H9 (cell line): ENCODE results near the gene WWC2. TPM values are rescaled to one million over a fixed set of nuclear protein-coding genes. Genes with fewer than 3 reads are reported as not detected.

Experiments
- DNase-seq: peaks from one replicate; pipeline ENCODE4 v3.0.0-alpha.2; 2017
- H2AFZ ChIP-seq: one replicate; pipeline ENCODE4 v1.6.1; 2013; ENCODE audit warnings: mild to moderate bottlenecking, low read length, control low read depth, moderate library complexity
- H2AK5ac ChIP-seq: 2 replicates; pipeline ENCODE4 v1.6.1; 2013; ENCODE audit warnings: low read length, control low read depth, mixed read lengths; ENCODE audit not compliant: insufficient read length
- H2BK120ac ChIP-seq: one replicate; pipeline ENCODE4 v1.6.1; 2013; ENCODE audit warnings: low read depth, mild to moderate bottlenecking, low read length, control low read depth, inconsistent platforms; ENCODE audit not compliant: poor library complexity, severe bottlenecking
- H2BK12ac ChIP-seq: 2 replicates; pipeline ENCODE4 v1.6.1; 2013; ENCODE audit warnings: low read length, control low read depth, mixed read lengths, low read depth; ENCODE audit not compliant: insufficient read length
- H2BK15ac ChIP-seq: 2 replicates; pipeline ENCODE4 v1.6.1; 2013; ENCODE audit warnings: low read depth, low read length, control low read depth
- H2BK20ac ChIP-seq: one replicate; pipeline ENCODE4 v1.6.1; 2013; ENCODE audit warnings: low read depth, mild to moderate bottlenecking, low read length, control low read depth, inconsistent platforms; ENCODE audit not compliant: poor library complexity, severe bottlenecking
- H2BK5ac ChIP-seq: 2 replicates; pipeline ENCODE4 v1.6.1; 2013; ENCODE audit warnings: low read length, control low read depth, mixed read lengths; ENCODE audit not compliant: insufficient read length
- H3K14ac ChIP-seq: 2 replicates; pipeline ENCODE4 v1.6.1; 2013; ENCODE audit warnings: low read length, control low read depth; ENCODE audit not compliant: insufficient read depth
- H3K18ac ChIP-seq: 2 replicates; pipeline ENCODE4 v1.6.1; 2013; ENCODE audit warnings: low read depth, mild to moderate bottlenecking, mixed read lengths, low read length, control low read depth; ENCODE audit not compliant: insufficient read length
- H3K23ac ChIP-seq: 2 replicates; pipeline ENCODE4 v1.6.1; 2013; ENCODE audit warnings: low read length, control low read depth, mixed read lengths, low read depth; ENCODE audit not compliant: insufficient read length
- H3K23me2 ChIP-seq: 2 replicates; pipeline ENCODE4 v1.6.1; 2013; ENCODE audit warnings: low read depth, mild to moderate bottlenecking, mixed read lengths, low read length, control low read depth; ENCODE audit not compliant: insufficient read length, poor library complexity, severe bottlenecking
- H3K27ac ChIP-seq: 2 replicates; pipeline ENCODE4 v1.5.1; 2013; ENCODE audit warnings: low read length, control low read depth, mixed read lengths, low read depth; ENCODE audit not compliant: insufficient read length
- H3K27me3 ChIP-seq: 2 replicates; pipeline ENCODE4 v1.6.1; 2013; ENCODE audit warnings: low read length, control low read depth, inconsistent platforms; ENCODE audit not compliant: insufficient read depth
- H3K4ac ChIP-seq: 2 replicates; pipeline ENCODE4 v1.6.1; 2013; ENCODE audit warnings: low read depth, mild to moderate bottlenecking, control low read depth, inconsistent platforms, low read length, moderate library complexity
- H3K4me1 ChIP-seq: 2 replicates; pipeline ENCODE4 v1.6.1; 2013; ENCODE audit warnings: low read length, control low read depth, inconsistent platforms; ENCODE audit not compliant: insufficient read depth
- H3K4me2 ChIP-seq: 2 replicates; pipeline ENCODE4 v1.6.1; 2013; ENCODE audit warnings: low read length, control low read depth, mixed read lengths; ENCODE audit not compliant: insufficient read length, insufficient read depth
- H3K56ac ChIP-seq: 2 replicates; pipeline ENCODE4 v1.6.1; 2013; ENCODE audit warnings: low read depth, mild to moderate bottlenecking, mixed read lengths, low read length, control low read depth; ENCODE audit not compliant: insufficient read length
- H3K79me1 ChIP-seq: 2 replicates; pipeline ENCODE4 v1.6.1; 2013; ENCODE audit warnings: low read depth, mild to moderate bottlenecking, moderate library complexity, low read length, control low read depth, inconsistent platforms; ENCODE audit not compliant: insufficient read depth, poor library complexity, severe bottlenecking
- H3K79me2 ChIP-seq: 2 replicates; pipeline ENCODE4 v1.6.1; 2013; ENCODE audit warnings: low read length, control low read depth, inconsistent platforms; ENCODE audit not compliant: insufficient read depth
- H3K9ac ChIP-seq: 2 replicates; pipeline ENCODE4 v1.6.1; 2013; ENCODE audit warnings: low read length, control low read depth, mixed read lengths; ENCODE audit not compliant: insufficient read length; ENCODE audit errors: extremely low read depth
- H3K9me3 ChIP-seq: one replicate; pipeline ENCODE4 v1.6.1; 2013; ENCODE audit warnings: low read depth, low read length, inconsistent platforms; ENCODE audit not compliant: control insufficient read depth
- H3T11ph ChIP-seq: one replicate; pipeline ENCODE4 v1.6.1; 2013; ENCODE audit warnings: mild to moderate bottlenecking, low read length, control low read depth, inconsistent platforms
- H4K20me1 ChIP-seq: one replicate; pipeline ENCODE4 v1.6.1; 2013; ENCODE audit not compliant: control insufficient read depth, insufficient read length, insufficient read depth
- H4K5ac ChIP-seq: 2 replicates; pipeline ENCODE4 v1.6.1; 2013; ENCODE audit warnings: low read depth, mild to moderate bottlenecking, mixed read lengths, low read length, control low read depth; ENCODE audit not compliant: insufficient read length
- H4K8ac ChIP-seq: replicated peaks from 2 replicates; pipeline ENCODE4 v1.6.1; 2013; ENCODE audit warnings: low read length, control low read depth, mixed read lengths, low read depth; ENCODE audit not compliant: insufficient read length
- H4K91ac ChIP-seq: 2 replicates; pipeline ENCODE4 v1.6.1; 2013; ENCODE audit warnings: low read depth, mild to moderate bottlenecking, moderate library complexity, mixed read lengths, low read length, control low read depth; ENCODE audit not compliant: insufficient read length
- H3K27ac Mint-ChIP-seq, 3 experiments: 2 replicates in 2 of 3; 3 replicates in 1 of 3; pipeline ENCODE4 v1.8.0; 2020 to 2021; ENCODE audit warnings: mixed read lengths in 3 of 3, mild to moderate bottlenecking in 1 of 3, moderate library complexity in 1 of 3
- H3K27me3 Mint-ChIP-seq: 2 replicates; pipeline ENCODE4 v1.8.0; 2021; ENCODE audit warnings: low read depth, mild to moderate bottlenecking, moderate library complexity, mixed read lengths
- H3K36me3 Mint-ChIP-seq, 3 experiments: 2 replicates in 2 of 3; 3 replicates in 1 of 3; pipeline ENCODE4 v1.8.0; 2020 to 2021; ENCODE audit warnings: low read depth in 3 of 3, mixed read lengths in 3 of 3; ENCODE audit not compliant: insufficient read depth in 1 of 3
- H3K4me1 Mint-ChIP-seq, 2 experiments: 2 replicates each; pipeline ENCODE4 v1.8.0; 2020; ENCODE audit warnings: mixed read lengths in 2 of 2
- H3K4me3 Mint-ChIP-seq, 2 experiments: 2 replicates in 1 of 2; 3 replicates in 1 of 2; pipeline ENCODE4 v1.8.0; 2020 to 2021; ENCODE audit warnings: mild to moderate bottlenecking in 2 of 2, mixed read lengths in 2 of 2, moderate library complexity in 1 of 2
- H3K9me3 Mint-ChIP-seq, 2 experiments: 2 replicates in 1 of 2; 3 replicates in 1 of 2; pipeline ENCODE4 v1.8.0; 2020; ENCODE audit warnings: mild to moderate bottlenecking in 2 of 2, mixed read lengths in 2 of 2, moderate library complexity in 1 of 2
- CTCF ChIP-seq: fragments of 200-600 bp; sonication (generic); conservative IDR thresholded peaks from 3 replicates; pipeline ENCODE4 v1.8.0; 2021; ENCODE audit warnings: antibody characterized with exemption, mild to moderate bottlenecking
- WGBS: extraction: QIAGEN DNeasy Blood & Tissue Kit; methylation state at CpG from one replicate; pipeline ENCODE4 v1.1.7; 2013; ENCODE audit warnings: missing lambda C conversion rate, low lambda C conversion rate, mixed read lengths; ENCODE audit not compliant: insufficient read length; ENCODE audit errors: extremely low coverage; 5-methylcytosine and 5-hydroxymethylcytosine counted together
- total RNA-seq: library from RNA; stranded (reverse); gene quantifications from 2 replicates; pipeline ENCODE4 v1.2.1, GENCODE V29; 2021

WWC2 gene
- total RNA-seq, 1 experiment from 2014 or later, result 106 TPM

- H2AFZ ChIP-seq, result no peak overlapping the region
- H4K91ac ChIP-seq, result no peak overlapping the region
- no peak for DNase-seq
- no peak overlapping the region for H3K56ac ChIP-seq
- H3K4ac ChIP-seq, result no peak overlapping the region
- no peak overlapping the region for H3K9ac ChIP-seq
- H2BK5ac ChIP-seq, result no peak overlapping the region
- H2BK15ac ChIP-seq, result no peak overlapping the region
- H2BK12ac ChIP-seq, result no peak overlapping the region
- H4K8ac ChIP-seq, result no peak overlapping the region
- H3K9me3 Mint-ChIP-seq, result no peaks in the 10 kb centered on the region
- H3K23ac ChIP-seq, result no peak overlapping the region
- H2BK20ac ChIP-seq, result no peak overlapping the region
- H3T11ph ChIP-seq, result no peak overlapping the region
- H3K27ac Mint-ChIP-seq, result peak overlapping the region in 1 of 3 experiments; percentile 9; a peak in 1 of 7 replicates
- no peaks in the 10 kb centered on the region for H3K27me3 ChIP-seq
- H3K23me2 ChIP-seq, result no peaks in the 10 kb centered on the region
- no peak overlapping the region for H3K4me2 ChIP-seq
- H2AK5ac ChIP-seq, result no peak overlapping the region
- no peak overlapping the region for H3K14ac ChIP-seq
- no peaks in the 10 kb centered on the region for H4K20me1 ChIP-seq
- no peak overlapping the region for H3K18ac ChIP-seq
- H3K4me1 Mint-ChIP-seq, result peaks cover 14% of the 10 kb centered on the region in 2 experiments
- no peak overlapping the region for H3K27ac ChIP-seq
- H3K4me3 Mint-ChIP-seq, result no peak overlapping the region
- H3K27me3 Mint-ChIP-seq, result no peaks in the 10 kb centered on the region
- TF ChIP-seq CTCF, result no peak
- WGBS, result no CpG with 5 or more reads among the region's 6 CpGs
- H3K9me3 ChIP-seq, result no peaks in the 10 kb centered on the region
- H2BK120ac ChIP-seq, result no peak overlapping the region
- peaks cover 17 to 65% (median 62%) of the 10 kb centered on the region in 3 experiments; a peak in 6 of 7 replicates for H3K36me3 Mint-ChIP-seq
- H3K79me2 ChIP-seq, result no peaks in the 10 kb centered on the region
- H3K79me1 ChIP-seq, result peaks cover 2% of the 10 kb centered on the region
- no peak overlapping the region for H4K5ac ChIP-seq
- H3K4me1 ChIP-seq, result 0 out of 2 replicates have a peak, but pooled peaks cover 4% of the 10 kb centered on the region
Observed at GRCh38 chr4:183254162-183254561, 155.1 kb downstream of the WWC2 start.
